Gastroesophageal sphincter (tissue), 3 donors: ENCODE results near the gene ARMC3.

Source experiments
- EP300 ChIP-seq: sonication (generic); formaldehyde crosslinking; IDR thresholded peaks from one replicate; pipeline ENCODE4 v1.6.1; 2017; ENCODE audit warnings: antibody characterized with exemption, mild to moderate bottlenecking
- POLR2A ChIP-seq, 2 donors: fragments of 450-650 bp; IDR thresholded peaks; one replicate each; pipeline ENCODE4 v1.6.1; 2017; ENCODE audit warnings: antibody characterized with exemption in 2 of 2, mild to moderate bottlenecking in 2 of 2, moderate library complexity in 1 of 2
- POLR2AphosphoS5 ChIP-seq: sonication (generic); formaldehyde crosslinking; IDR thresholded peaks from one replicate; pipeline ENCODE4 v1.6.1; 2017; ENCODE audit warnings: antibody characterized with exemption
- TF ChIP-seq, protein P1 (sequence below), 4 experiments: fragments of 200-600 bp in 2 of 4; fragments of 450-650 bp in 2 of 4; sonication (generic) in 1 of 4; IDR thresholded peaks; one replicate each; pipeline ENCODE4 v1.5.1; 2017 to 2019; ENCODE audit warnings: antibody characterized with exemption in 4 of 4, mild to moderate bottlenecking in 2 of 4, moderate library complexity in 2 of 4

DNA sequence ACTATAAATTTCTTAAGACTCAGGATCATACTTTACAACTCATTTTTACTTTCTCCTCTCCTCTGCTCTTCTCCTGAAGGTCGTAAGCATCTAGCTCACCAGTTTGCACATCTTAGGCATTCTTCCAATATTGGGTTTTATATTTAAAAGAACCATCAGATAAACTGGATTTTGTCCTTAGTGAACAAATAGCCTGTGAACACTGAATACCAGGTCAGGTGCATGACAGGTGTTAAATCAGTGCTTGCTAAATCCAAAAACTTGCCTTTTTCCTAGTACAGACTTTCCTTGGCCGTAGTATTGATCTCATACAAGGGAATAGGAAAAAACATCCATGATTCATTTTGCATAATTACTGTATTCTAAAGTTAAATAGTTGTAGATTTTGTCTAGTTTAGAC lies 53.0 kb downstream of the ARMC3 start:
- TF ChIP-seq, protein P1, sequence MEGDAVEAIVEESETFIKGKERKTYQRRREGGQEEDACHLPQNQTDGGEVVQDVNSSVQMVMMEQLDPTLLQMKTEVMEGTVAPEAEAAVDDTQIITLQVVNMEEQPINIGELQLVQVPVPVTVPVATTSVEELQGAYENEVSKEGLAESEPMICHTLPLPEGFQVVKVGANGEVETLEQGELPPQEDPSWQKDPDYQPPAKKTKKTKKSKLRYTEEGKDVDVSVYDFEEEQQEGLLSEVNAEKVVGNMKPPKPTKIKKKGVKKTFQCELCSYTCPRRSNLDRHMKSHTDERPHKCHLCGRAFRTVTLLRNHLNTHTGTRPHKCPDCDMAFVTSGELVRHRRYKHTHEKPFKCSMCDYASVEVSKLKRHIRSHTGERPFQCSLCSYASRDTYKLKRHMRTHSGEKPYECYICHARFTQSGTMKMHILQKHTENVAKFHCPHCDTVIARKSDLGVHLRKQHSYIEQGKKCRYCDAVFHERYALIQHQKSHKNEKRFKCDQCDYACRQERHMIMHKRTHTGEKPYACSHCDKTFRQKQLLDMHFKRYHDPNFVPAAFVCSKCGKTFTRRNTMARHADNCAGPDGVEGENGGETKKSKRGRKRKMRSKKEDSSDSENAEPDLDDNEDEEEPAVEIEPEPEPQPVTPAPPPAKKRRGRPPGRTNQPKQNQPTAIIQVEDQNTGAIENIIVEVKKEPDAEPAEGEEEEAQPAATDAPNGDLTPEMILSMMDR (IDR thresholded peaks at IDR 0.05) = no peak
- TF ChIP-seq POLR2A (IDR thresholded peaks at IDR 0.05) = no peak
- no peak for TF ChIP-seq EP300
- TF ChIP-seq POLR2AphosphoS5 = no peak
